ENCODE data around the gene RIN2.
"Not testable (repeated sequence)": the region's sequence is repeated elsewhere in the genome, so short reads cannot be mapped to it uniquely, and the experiment has no call there.

Gene RIN2

GRCh38 chr20:19785173-19785982 is 27.3 kb downstream of the RIN2 start:
- DNase-seq (ENCODE audit: low read depth, low spot score): no peak

- DNase-seq (ENCODE audit: low read depth, low spot score): no peak
Measured at GRCh38 chr20:19785983-19786285, 27.9 kb downstream of the RIN2 start.

GRCh38 chr20:19786311-19786710 is 28.3 kb downstream of the RIN2 start:
- DNase-seq (ENCODE audit: low read depth, low spot score): no peak

- no peak for DNase-seq (ENCODE audit: low read depth, low spot score)
Measured at GRCh38 chr20:19787366-19787765, 29.3 kb downstream of the RIN2 start.

GRCh38 chr20:19789009-19789408 is 31.0 kb downstream of the RIN2 start:
- no peak for DNase-seq (ENCODE audit: low read depth, low spot score)

- DNase-seq (ENCODE audit: low read depth, low spot score): no peak
Measured at GRCh38 chr20:19789446-19789845, 31.4 kb downstream of the RIN2 start.

- no peak for DNase-seq (ENCODE audit: low read depth, low spot score)
Measured at GRCh38 chr20:19791887-19792286, 33.8 kb downstream of the RIN2 start.

- no peak for DNase-seq (ENCODE audit: low read depth, low spot score)
Measured at GRCh38 chr20:19793716-19794115, 35.7 kb downstream of the RIN2 start.

- no peak for DNase-seq (ENCODE audit: low read depth, low spot score)
Measured at GRCh38 chr20:19794941-19795340, 36.9 kb downstream of the RIN2 start.

GRCh38 chr20:19799325-19799724 is 41.3 kb downstream of the RIN2 start:
- DNase-seq (ENCODE audit: low read depth, low spot score): no peak

- DNase-seq (ENCODE audit: low read depth, low spot score): no peak
Measured at GRCh38 chr20:19802099-19802491, 44.0 kb downstream of the RIN2 start.

GRCh38 chr20:19802492-19803158 is 44.6 kb downstream of the RIN2 start:
- DNase-seq (ENCODE audit: low read depth, low spot score): no peak

- DNase-seq (ENCODE audit: low read depth, low spot score): not testable (repeated sequence)
Measured at GRCh38 chr20:19806276-19806675, 48.2 kb downstream of the RIN2 start.

- no peak for DNase-seq (ENCODE audit: low read depth, low spot score)
Measured at GRCh38 chr20:19806806-19807190, 48.7 kb downstream of the RIN2 start.

GRCh38 chr20:19807191-19807945 is 49.3 kb downstream of the RIN2 start:
- no peak for DNase-seq (ENCODE audit: low read depth, low spot score)

Data from smooth muscle cell of the brain vasculature (primary cell).